NCI-H2196 (cell line): ENCODE data around the gene NFE2L2.
"Not testable (repeated sequence)": the region's sequence is repeated elsewhere in the genome, so short reads cannot be mapped to it uniquely, and the experiment has no call there.

ENCODE experiments used
- DNase-seq: peaks from one replicate; lab custom pipeline; 2025; ENCODE audit not compliant: unreplicated experiment; lab: John Stamatoyannopoulos, UW

The NFE2L2 gene

DNA sequence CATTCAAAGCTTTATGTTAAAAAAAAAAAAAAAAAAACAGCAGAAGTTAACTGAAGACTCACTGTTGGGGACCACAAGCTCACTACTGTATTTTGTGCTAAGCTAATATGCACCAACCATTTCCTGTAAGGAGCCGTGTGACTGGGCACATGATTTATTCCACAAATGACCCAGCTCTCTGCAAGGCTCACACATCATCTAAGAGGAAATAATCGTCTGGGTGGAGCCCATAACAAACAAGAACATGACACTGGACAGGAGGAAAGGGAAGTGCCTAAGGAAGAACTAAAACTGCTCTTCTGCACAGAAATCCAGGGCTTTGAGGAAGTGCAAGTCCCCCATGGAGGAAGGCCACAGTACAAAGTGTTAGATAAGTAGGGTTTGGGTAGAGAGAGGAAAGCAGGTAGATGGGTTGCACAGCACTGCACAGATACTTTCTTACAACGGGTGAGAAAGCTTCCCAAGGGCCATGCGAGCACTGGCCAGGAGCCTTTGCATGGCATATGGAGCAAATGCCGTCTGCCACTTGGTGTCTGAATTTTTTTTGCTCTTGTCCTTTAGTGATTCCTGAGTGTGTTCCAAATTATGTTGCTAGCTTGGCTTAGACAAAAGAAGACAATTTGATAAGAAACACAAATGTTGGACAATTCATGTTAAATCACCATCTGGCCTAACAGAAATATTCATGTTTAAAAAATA is 24.4 kb downstream of the NFE2L2 start:
- DNase-seq, result peak; percentile 18

DNA sequence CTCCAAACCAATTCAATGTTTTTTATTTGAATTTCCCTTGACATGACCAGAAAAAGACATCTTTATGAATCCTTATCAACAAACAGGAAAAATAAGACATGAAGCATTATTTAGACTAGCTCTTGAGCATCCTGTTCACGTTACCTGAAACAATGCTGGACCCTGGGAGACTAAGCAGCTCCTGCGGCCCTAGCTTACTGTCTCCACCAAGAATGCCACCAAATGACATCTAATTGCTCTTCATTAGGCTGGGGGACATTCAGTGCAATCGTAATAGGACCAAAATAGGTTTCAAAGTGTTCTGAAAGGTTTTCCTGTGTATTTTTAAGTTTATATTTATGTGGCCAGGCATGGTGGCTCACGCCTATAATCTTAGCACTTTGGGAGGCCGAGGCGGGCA is 25.5 kb downstream of the NFE2L2 start:
- no peak for DNase-seq

DNA sequence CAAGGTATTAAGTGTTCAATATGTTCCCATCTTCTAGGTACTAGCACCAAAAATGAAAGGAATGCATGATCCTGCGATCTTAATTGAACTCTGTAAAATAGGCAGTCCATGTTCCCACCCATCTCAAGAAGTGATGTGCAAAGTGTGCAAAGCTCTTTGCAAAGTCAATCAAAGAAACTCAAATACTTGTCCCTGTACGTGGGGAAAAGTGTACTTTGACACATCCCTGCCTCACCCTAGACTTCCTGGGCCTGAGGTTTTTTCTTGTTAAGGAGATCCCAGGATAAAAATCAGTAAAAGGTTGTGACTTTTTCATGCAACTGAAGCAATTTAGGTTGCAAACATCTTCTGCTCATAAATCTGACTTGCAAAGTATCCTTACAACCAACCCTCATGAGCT is 26.6 kb downstream of the NFE2L2 start:
- no peak for DNase-seq

- no peak for DNase-seq
Measured at GRCh38 chr2:177235855-177236437, 28.6 kb downstream of the NFE2L2 start.

DNA sequence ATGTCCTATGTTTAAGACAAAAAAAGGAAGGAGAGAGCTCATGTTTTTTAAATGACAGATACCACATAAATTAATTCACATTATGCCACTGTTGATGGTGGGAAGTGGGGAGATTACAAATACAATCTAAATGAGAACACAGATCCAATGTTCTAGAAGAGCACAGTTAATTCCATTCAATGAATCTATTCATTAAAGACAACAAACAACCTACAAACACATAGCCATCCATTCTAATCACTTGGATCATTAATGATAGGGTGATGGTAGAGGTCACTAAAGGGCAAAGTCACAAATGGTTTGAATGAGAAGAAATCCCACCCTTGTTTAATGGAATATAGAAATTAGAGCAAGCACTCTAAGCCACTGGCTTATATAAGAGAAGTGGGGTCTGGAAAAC is 30.3 kb downstream of the NFE2L2 start:
- DNase-seq, result no peak

DNA sequence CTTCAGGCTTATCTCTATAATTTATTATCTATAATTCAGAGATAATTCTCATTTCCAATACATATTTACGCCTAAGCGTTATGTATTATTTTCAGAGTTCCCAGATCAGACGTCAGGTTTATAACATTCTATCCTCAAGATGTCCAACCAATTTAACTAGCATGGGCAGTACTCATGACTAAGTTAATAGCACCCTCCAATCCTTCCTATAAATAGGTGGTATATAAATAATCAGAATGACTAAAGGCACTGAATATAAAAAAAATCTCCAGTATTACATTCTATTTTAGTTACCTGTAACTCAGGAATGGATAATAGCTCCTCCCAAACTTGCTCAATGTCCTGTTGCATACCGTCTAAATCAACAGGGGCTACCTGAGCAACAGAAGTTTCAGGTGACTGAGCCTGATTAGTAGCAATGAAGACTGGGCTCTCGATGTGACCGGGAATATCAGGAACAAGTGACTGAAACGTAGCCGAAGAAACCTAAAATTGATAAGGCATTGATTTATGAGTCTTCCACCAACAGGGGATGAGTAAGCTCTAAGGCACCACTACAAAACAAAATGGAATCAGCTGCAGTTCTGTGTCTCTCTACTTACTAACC is 32.3 kb downstream of the NFE2L2 start:
- DNase-seq, result no peak

- DNase-seq, result no peak
Measured at GRCh38 chr2:177231270-177231669, 33.3 kb downstream of the NFE2L2 start.

- DNase-seq, result no peak
Measured at GRCh38 chr2:177229442-177230242, 34.9 kb downstream of the NFE2L2 start.

DNA sequence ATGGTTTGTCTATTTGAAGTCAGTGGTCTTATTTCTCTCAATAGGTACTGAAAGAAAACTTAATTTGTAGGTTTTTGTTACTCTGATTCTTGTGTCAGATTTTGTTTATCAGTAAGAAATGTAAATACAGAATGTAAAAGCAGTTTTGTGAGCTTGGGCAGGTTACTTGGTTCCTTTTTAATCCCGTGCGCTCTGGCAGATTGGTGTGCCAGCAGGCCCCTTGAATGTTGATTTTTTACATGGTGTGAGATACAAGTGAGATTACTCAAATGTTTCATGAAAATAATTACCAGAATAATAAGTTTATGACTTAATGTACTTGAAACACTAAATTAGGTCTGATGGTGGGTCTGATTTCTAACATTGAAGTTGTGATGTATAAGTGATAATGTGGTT is 38.6 kb downstream of the NFE2L2 start:
- no peak for DNase-seq

GRCh38 chr2:177223436-177223835 is 41.1 kb downstream of the NFE2L2 start:
- DNase-seq, result not testable (repeated sequence)

- no peak for DNase-seq
Measured at GRCh38 chr2:177221970-177222369, 42.6 kb downstream of the NFE2L2 start.

DNA sequence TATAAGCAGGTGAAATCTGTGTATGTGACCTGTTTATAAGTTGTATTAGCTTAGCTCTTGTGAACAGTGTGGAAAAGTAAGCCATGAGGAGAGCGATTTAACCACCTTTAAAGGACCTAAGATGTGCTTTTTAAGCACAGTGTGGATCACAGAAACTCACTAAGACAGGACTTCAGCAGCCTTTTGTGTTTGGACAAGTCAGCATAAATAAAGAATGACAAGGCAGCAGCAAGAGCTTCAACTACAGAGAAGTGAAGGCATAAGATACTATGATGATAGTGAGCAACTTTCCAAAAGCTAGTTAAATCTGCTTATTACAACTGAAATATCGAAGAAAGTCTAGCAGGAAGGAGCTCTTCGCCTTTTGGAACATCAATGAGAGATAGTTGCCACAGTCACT is 43.0 kb downstream of the NFE2L2 start:
- no peak for DNase-seq

GRCh38 chr2:177219787-177220186 is 44.7 kb downstream of the NFE2L2 start:
- DNase-seq, result not testable (repeated sequence)

DNA sequence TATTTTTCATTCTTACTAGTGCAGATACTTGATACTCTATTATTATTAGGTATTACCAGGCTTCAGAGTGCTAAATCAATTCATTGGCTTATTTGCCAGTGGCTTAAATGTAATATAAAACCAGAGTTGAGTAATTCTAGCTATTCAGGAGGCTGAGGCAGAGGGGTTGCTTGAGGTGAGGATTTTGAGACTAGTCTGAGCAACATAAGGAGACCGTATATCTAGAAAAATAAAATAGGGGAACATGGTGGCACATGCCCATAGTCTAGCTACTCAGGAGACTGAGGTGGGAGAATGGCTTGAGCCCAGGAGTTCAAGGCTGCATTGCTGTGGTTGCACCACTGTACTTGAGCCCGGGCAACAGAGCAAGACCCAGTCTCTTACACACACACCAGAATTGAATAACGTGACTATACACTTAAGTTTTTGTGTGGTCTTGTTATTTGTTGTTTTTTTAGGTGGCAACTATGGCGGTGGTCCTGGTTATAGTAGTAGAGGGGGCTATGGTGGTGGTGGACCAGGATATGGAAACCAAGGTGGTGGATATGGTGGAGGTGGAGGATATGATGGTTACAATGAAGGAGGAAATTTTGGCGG is 47.2 kb downstream of the NFE2L2 start:
- no peak for DNase-seq

DNA sequence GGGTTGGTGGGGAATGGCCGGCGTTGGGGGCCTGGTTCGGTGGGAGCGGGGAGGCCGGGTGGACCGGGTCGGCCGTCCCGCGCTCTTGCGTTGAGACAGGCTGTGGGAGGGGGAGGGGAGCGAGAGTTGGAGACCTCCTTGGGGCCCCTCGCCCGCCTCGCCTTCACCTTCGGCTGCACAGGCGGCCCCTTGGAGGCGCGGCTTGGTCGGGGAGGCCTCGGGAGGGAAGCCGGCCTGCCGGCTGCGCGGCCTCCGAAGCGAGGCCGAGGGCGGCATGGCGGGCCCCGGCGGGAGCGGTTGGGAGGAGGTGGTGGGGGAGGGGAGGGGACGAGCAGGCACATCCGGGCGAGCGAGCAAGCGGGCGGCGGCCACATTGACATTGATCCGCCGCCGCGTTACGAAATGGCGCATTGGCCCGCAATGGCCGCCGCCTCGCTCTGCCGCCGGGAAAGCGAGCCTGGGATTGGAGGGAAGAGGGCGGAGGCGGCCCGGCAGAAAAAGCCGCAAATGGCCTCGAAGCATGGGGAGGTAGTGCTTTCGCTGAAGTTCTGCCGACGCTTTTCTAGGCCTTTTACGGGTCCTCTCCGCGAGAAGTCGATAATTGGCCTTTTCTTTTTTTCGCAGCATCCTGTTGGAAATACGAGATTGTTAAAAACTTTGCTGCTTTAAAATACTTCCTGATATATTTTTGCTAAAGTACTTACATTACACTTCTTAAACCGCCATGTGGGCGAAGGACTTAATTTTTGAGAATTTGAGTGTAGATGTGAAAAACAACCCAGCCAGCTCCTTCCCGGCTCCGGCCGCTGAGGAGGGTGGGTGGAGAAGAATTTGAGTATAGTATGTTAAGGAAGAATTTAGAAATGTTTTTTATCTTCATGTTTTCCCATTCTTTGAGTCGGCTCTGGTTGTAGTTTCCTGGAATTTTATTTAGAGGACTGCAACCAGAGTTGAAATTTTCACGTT is 51.4 kb downstream of the NFE2L2 start:
- DNase-seq, result peak; percentile 89

DNA sequence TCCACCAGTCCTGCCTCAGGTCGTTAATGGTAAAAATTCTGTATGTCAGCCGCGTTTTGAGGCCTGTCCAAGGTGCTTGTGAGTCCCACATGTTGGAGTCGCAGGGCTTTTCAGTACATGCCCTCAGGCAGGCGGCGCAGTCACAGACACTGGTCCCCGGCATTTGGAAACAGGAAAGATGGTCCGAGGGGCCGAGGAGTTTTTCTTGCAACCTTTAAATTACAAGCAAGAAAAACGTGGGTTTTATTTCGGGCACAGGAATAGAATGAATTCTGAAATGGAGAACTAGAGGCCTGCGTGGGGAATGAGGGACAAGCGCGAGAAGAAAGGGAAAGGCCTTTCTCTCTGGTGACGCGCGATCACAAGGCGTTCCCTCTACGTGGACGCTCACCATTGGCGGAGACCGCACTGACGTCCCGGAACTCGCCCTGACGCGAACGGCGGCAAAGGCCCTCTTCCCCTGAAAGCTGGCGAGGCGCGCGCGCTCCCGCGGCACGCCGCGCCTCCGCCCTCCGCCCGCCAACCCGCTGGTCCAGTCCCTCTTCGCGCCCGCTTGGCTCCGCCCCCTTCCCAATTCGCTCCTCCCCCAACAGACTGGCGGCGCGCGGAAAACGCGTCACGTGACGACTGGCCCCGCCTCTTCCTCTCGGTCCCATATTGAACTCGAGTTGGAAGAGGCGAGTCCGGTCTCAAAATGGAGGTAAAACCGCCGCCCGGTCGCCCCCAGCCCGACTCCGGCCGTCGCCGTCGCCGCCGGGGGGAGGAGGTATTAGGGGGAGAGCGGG is 52.2 kb downstream of the NFE2L2 start, which contains the start of gene HNRNPA3:
HNRNPA3 (plus strand) TSS at position 689 of the 785 bp plus-strand sequence; CDS start at position 695, 6 bp downstream.
- peak; percentile 99 for DNase-seq

DNA sequence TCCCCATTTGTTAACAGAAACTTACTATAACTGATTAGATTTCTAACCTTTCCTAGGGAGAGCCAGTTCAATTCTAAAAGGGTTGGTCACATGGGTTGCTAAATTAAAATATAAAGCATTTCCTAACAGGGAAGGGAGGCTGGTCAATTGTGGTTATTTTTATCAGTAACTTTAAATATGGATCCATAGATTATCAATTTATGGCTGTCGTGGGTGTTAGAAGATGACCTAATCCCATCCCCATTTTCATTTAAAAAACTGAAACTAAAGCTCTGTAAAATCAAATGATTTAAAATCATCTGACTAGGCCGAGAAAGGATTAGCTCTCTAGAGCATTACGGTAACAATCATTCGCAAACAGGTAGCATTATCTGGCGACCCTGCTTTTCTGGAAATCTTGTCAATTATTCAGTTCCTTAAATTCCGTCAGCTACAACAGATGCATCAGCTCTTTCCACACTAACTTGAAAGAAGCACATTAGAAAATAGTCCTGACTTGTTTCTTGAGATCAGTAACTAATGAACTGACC is 52.9 kb downstream of the NFE2L2 start:
- no peak for DNase-seq

GRCh38 chr2:177211169-177211568 is 53.4 kb downstream of the NFE2L2 start:
- no peak for DNase-seq

GRCh38 chr2:177207101-177207500 is 57.4 kb downstream of the NFE2L2 start:
- no peak for DNase-seq
